ENCODE results near the gene TEX2. TPM values are rescaled to one million over a fixed set of nuclear protein-coding genes. Genes with fewer than 3 reads are reported as not detected.
A peak's percentile ranks its signal among the peaks of the same experiment; 100 is the strongest.
"Not testable (repeated sequence)": the region's sequence is repeated elsewhere in the genome, so short reads cannot be mapped to it uniquely, and the experiment has no call there.

Gene TEX2
- polyA plus RNA-seq, 3 donors, result 12.2 to 18.9 (median 12.5) TPM

GRCh38 chr17:64220604-64221003 is 42.5 kb downstream of the TEX2 start:
- H3K27ac ChIP-seq (ENCODE audit: low read depth, low read length), result not testable (repeated sequence)
- WGBS, 3 donors, result 77 to 95% (median 92%) methylated on average over 1 of the region's 1 CpG

GRCh38 chr17:64219571-64219970 is 43.5 kb downstream of the TEX2 start:
- H3K27ac ChIP-seq (ENCODE audit: low read depth, low read length), result no peak overlapping the region
- WGBS, 3 donors, result 42 to 71% (median 58%) methylated on average over 2 of the region's 2 CpGs

- WGBS, 3 donors, result 68 to 87% (median 76%) methylated on average over 3 of the region's 3 CpGs
- H3K27ac ChIP-seq (ENCODE audit: low read depth, low read length), result no peak overlapping the region
These were observed 45.0 kb downstream of the TEX2 start for GRCh38 chr17:64218066-64218465.

- 69 to 84% (median 76%) methylated on average over 6 of the region's 6 CpGs for WGBS, 3 donors
These were observed 45.8 kb downstream of the TEX2 start for GRCh38 chr17:64217249-64217691.

GRCh38 chr17:64216338-64217248 is 46.5 kb downstream of the TEX2 start:
- 32 to 57% (median 48%) methylated on average over 11 of the region's 11 CpGs for WGBS, 3 donors

More at GRCh38 chr17:64217249-64217691, 45.8 kb downstream of the TEX2 start:
- no peak overlapping the region for H3K27ac ChIP-seq (ENCODE audit: low read depth, low read length)

GRCh38 chr17:64216000-64216337 is 47.1 kb downstream of the TEX2 start:
- whole genome bisulfite sequencing, 3 donors, result 37 to 65% (median 48%) methylated on average over 2 of the region's 2 CpGs
- no peak overlapping the region for H3K27ac ChIP-seq (ENCODE audit: low read depth, low read length)

More at GRCh38 chr17:64216338-64217248, 46.5 kb downstream of the TEX2 start:
- no peak overlapping the region for H3K27ac ChIP-seq (ENCODE audit: low read depth, low read length)

- WGBS, 3 donors, result 91 to 95% (median 93%) methylated on average over 4 of the region's 4 CpGs
- H3K27ac ChIP-seq (ENCODE audit: low read depth, low read length), result peak overlapping the region; percentile 17
These were observed 48.1 kb downstream of the TEX2 start for GRCh38 chr17:64214950-64215349.

- WGBS, 3 donors, result 84 to 90% (median 86%) methylated on average over 14 of the region's 14 CpGs
- peak overlapping the region; percentile 17 for H3K27ac ChIP-seq (ENCODE audit: low read depth, low read length)
These were observed 48.9 kb downstream of the TEX2 start for GRCh38 chr17:64213995-64214811.

DNA sequence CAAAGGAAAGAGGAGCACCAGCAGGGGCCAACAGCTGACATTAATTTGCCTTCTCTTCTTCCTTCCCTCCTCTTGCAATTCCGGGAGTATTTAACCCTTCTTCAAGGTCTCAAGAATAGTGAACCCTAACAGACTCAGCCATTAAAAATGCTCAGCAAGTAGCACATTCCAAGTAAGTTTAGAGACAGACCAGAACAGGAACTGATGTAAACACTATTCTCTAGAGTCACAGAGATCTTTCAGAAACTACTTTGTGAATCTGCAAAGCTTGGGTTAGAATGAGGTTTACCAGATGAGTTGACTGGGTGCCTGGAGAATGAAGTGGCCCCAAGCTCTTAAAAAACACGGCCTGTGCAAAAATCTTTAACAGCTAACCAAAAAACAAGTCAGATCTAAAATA is 50.9 kb downstream of the TEX2 start:
- 66 to 86% (median 70%) methylated on average over 2 of the region's 2 CpGs for WGBS, 3 donors

DNA sequence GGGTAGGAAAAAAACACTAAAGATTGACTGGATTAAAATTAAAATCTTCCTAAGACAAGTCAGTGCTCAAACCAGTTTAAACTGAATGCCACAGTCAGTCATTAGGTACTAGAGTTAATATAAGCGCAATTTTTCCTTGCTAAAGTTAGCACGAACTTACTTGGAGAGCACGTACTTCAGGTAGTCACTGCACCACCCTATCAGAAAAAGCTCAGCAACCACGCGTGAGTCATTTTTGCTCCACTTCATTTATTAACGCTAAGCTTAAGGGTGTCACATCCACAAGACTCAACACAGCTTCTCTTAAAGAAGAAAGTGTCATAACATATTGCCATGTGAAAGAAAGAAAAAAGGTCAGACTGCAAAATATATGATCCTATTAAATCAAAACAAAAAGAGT is 53.1 kb downstream of the TEX2 start:
- 92 to 95% (median 92%) methylated on average over 6 of the region's 6 CpGs for WGBS, 3 donors

More for the DNA sequence above, 50.9 kb downstream of the TEX2 start:
- no peak overlapping the region for H3K27ac ChIP-seq (ENCODE audit: low read depth, low read length)

DNA sequence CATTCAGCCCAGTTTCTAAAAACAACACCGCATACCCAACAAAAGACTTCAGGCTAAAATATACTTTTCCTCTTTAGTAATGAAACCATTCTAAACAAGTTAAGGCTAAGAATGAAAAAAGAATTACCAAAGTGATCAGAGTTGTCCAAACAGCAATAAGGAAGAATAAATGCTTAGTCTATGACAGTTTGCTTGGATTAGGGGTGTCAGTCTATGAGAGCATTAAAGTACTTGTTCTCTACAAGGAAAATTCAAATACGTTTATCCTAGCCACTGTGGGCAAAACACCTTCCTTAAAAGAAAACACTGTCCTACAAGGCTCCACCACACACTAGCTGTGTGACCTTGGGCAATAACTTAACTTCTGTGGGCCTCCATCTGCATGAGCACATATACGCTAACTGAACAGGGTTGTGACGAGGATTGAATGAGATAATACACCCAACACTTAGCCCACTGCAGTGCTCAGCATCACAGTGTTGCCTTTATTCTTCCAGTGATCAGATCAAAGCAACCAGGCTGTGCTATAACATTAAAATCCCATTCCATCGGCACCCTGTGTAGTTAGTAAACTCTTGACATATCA is 53.6 kb downstream of the TEX2 start:
- 65 to 90% (median 89%) methylated on average over 5 of the region's 5 CpGs for whole genome bisulfite sequencing, 3 donors
- H3K27ac ChIP-seq (ENCODE audit: low read depth, low read length), result no peak overlapping the region

More for the DNA sequence above, 53.1 kb downstream of the TEX2 start:
- H3K27ac ChIP-seq (ENCODE audit: low read depth, low read length), result no peak overlapping the region

- H3K27ac ChIP-seq (ENCODE audit: low read depth, low read length), result not testable (repeated sequence)
These were observed 54.4 kb downstream of the TEX2 start for GRCh38 chr17:64208656-64209055.

GRCh38 chr17:64205804-64206203 is 57.3 kb downstream of the TEX2 start:
- WGBS, 3 donors, result 43 to 86% (median 85%) methylated on average over 2 of the region's 2 CpGs
- no peak overlapping the region for H3K27ac ChIP-seq (ENCODE audit: low read depth, low read length)

GRCh38 chr17:64203630-64204029 is 59.4 kb downstream of the TEX2 start:
- H3K27ac ChIP-seq (ENCODE audit: low read depth, low read length), result no peak overlapping the region
- WGBS, 3 donors, result 55 to 65% (median 61%) methylated on average over 4 of the region's 4 CpGs

DNA sequence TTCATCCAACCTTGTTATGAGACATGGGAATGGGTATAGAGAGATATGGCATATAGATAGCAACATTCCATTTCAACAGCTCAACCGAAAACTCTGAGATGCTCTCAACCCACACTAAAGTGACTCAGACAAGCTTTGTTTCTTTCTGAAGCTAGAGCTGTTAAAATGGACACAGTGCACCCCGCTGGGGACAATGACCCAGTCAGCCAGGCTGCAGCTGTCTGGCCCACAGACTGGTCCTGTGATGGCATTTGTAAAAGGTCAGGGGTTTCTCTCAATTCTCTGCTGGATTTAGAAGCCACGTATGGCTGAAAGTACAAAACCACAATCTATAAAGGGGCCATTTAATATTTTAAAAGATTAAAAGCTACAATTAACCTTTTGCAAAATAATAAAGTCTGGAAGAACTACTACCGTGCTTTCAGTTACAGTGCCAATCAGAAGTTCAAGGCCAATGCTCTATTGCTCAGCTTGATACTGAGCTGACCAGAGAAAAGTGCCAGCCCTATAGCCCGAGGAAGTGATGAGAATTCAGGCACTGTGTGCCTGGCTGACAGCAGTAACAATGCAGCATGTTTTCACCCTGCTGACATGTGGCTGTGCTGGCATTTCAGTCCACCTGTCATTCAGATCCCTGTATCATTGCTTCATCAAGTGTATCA is 60.2 kb downstream of the TEX2 start:
- WGBS, 3 donors, result 59 to 84% (median 81%) methylated on average over 5 of the region's 5 CpGs
- H3K27ac ChIP-seq (ENCODE audit: low read depth, low read length), result no peak overlapping the region

DNA sequence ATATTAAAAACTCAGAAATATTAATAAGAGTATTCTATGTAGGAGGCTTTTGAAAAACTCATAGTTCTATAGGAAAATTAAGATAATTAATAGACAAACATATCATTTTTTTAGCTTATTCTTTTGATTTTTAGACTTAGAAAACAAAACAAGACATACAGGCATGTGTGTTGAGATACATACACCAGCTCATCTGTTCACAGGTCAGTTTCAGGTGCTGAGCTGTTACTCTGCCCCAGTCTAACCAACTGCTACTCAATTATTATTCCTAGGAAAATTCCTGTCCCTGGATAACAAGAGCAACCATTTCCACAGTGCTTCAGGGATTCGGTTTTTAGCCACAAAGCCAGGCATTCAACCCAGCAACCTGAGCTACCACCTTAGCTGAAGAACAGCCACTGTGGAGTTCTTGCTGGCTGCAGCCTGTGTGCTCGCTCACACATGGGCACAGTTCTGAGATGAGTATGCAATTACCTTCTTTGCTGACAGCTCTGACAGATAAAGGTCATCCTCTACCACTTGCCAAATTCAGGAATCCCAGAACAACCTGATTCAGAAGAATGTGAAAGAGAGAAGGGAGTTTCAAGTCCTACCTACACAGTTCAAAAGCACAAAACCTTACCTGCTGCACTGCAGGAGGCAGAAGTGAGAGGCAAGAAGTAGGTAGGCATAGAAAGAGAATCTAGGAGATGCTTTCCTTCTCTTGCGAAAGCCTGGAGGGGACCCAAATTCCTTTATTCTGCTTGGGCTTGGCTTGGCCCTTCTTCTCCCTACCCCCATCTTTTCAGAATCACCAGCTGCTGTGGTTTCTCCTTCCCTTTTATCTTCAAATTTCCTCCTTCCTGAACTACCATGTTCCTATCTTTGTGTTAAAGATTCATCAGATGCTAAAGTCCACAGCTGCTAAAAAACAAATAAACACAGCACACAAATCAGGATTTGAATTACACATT is 62.7 kb downstream of the TEX2 start:
- no peak overlapping the region for H3K27ac ChIP-seq (ENCODE audit: low read depth, low read length)
- 55 to 75% (median 72%) methylated on average over 3 of the region's 3 CpGs for WGBS, 3 donors

DNA sequence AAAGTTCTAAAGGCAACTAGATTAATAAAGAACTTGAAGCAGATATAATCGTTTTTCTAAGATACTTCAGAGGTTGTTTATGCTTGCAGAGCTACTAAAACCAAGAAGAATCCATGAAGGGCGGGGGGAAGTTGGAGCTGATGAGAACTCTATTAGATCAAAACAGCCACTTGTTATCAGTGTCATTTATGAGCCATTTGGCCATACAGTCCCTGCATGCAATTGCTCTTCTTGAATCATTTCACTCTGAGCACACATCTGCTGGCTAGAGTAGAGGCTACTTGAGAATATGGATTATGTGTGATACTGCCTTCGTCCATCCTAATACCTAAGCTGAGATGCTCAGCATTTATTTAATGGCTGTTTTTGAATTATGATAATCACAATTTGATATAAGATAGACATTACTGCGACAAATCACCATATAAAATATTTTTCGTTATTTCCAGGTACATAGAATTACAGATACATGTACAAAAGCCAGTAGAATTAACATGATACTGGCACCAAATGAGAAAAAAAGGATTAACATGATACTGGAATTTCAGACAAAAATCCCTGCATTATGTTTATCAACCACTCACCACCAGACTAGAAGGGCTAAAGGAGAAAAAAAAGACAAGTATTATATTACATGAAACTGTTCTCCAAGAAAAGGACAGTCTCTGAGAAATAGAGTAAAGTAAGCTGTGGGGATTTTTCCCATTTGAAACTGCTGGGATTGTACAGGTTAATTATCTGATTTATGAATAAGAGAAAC is 64.5 kb downstream of the TEX2 start:
- no peak overlapping the region for H3K27ac ChIP-seq (ENCODE audit: low read depth, low read length)
- WGBS, 3 donors, result 90 to 96% (median 93%) methylated on average over 5 of the region's 5 CpGs

Measured in adipose tissue (tissue), 3 donors.